Left ventricle myocardium inferior (tissue), 1 donor: Measurements from ENCODE around the gene MTMR12. TPM values are rescaled to one million over a fixed set of nuclear protein-coding genes. Genes with fewer than 3 reads are reported as not detected.

ENCODE experiments used
- DNase-seq: peaks from one replicate; pipeline ENCODE4 v3.0.0-alpha.2; 2020
- H3K27ac ChIP-seq: fragments of 200-600 bp; replicated peaks from 2 replicates; pipeline ENCODE4 v1.8.0; 2021
- H3K27me3 ChIP-seq: fragments of 200-600 bp; 2 replicates; pipeline ENCODE4 v1.8.0; 2021; ENCODE audit warnings: low read depth
- H3K36me3 ChIP-seq: fragments of 200-600 bp; 2 replicates; pipeline ENCODE4 v1.8.0; 2021
- H3K4me1 ChIP-seq: fragments of 200-600 bp; 2 replicates; pipeline ENCODE4 v1.8.0; 2021
- H3K4me3 ChIP-seq: fragments of 200-600 bp; 2 replicates; pipeline ENCODE4 v1.8.0; 2021; ENCODE audit warnings: mild to moderate bottlenecking, moderate library complexity
- H3K9me3 ChIP-seq: fragments of 200-600 bp; replicated peaks from 2 replicates; pipeline ENCODE4 v1.8.0; 2021
- CTCF ChIP-seq: fragments of 200-600 bp; IDR thresholded peaks from 2 replicates; pipeline ENCODE4 v1.8.0; 2021; ENCODE audit warnings: antibody characterized with exemption, mild to moderate bottlenecking, borderline replicate concordance
- intact Hi-C: fragments of 100-400 bp; cut with micrococcal nuclease; formaldehyde crosslinking; loops from one replicate; pipeline ENCODE4 v1.11.0; 2022
- total RNA-seq: library from RNA; stranded (reverse); fragmentation: NEBNext Ultra II Directional; extraction: Animal tissue kit (Norgen Biotek cat#: 25700); gene quantifications from one replicate; pipeline ENCODE4 v1.2.1, GENCODE V29; 2021
- donor health status: DM: no; HTN: yes; CAD: no; lungs with severe emphysema.

Gene MTMR12
- total RNA-seq, 1 donor from 2014 or later = 13.8 TPM

- DNase-seq = no peak
- H3K4me3 ChIP-seq = no peak overlapping the region
- no peaks in the 10 kb centered on the region for H3K27me3 ChIP-seq
- TF ChIP-seq CTCF = no peak
- peaks cover 6% of the 10 kb centered on the region for H3K36me3 ChIP-seq
- peaks cover 60% of the 10 kb centered on the region for H3K4me1 ChIP-seq
- intact Hi-C loops = no loop called here
- H3K27ac ChIP-seq = no peak overlapping the region
- no peaks in the 10 kb centered on the region for H3K9me3 ChIP-seq
Observed at GRCh38 chr5:32303755-32304120, 9.0 kb downstream of the MTMR12 start.

GRCh38 chr5:32302835-32303754 is 9.6 kb downstream of the MTMR12 start:
- Histone ChIP-seq H3K9me3 (no peaks in the 10 kb centered on the region), H3K36me3 (peaks cover 6% of the 10 kb centered on the region), H3K4me1 (peaks cover 58% of the 10 kb centered on the region), H3K27me3 (no peaks in the 10 kb centered on the region), H3K4me3 (no peak overlapping the region), H3K27ac (no peak overlapping the region)
- intact Hi-C loops = no loop called here
- DNase-seq = no peak
- TF ChIP-seq CTCF = no peak

GRCh38 chr5:32301891-32302290 is 10.8 kb downstream of the MTMR12 start:
- intact Hi-C loops = no loop called here
- no peak overlapping the region for H3K4me3 ChIP-seq
- DNase-seq = no peak
- peaks cover 59% of the 10 kb centered on the region for H3K4me1 ChIP-seq
- H3K9me3 ChIP-seq = no peaks in the 10 kb centered on the region
- no peak overlapping the region for H3K27ac ChIP-seq
- H3K36me3 ChIP-seq = peaks cover 6% of the 10 kb centered on the region
- H3K27me3 ChIP-seq = no peaks in the 10 kb centered on the region
- TF ChIP-seq CTCF = no peak

GRCh38 chr5:32299059-32299677 is 13.6 kb downstream of the MTMR12 start:
- Histone ChIP-seq H3K4me3 (no peak overlapping the region), H3K27ac (no peak overlapping the region), H3K36me3 (peaks cover 18% of the 10 kb centered on the region), H3K27me3 (no peaks in the 10 kb centered on the region), H3K9me3 (no peaks in the 10 kb centered on the region), H3K4me1 (peaks cover 67% of the 10 kb centered on the region)
- no peak for DNase-seq
- intact Hi-C loops = no loop called here
- no peak for TF ChIP-seq CTCF

GRCh38 chr5:32298059-32298415 is 14.7 kb downstream of the MTMR12 start:
- no peaks in the 10 kb centered on the region for H3K27me3 ChIP-seq
- DNase-seq = no peak
- peaks cover 22% of the 10 kb centered on the region for H3K36me3 ChIP-seq
- H3K27ac ChIP-seq = no peak overlapping the region
- intact Hi-C loops = no loop called here
- no peak for TF ChIP-seq CTCF
- peaks cover 69% of the 10 kb centered on the region for H3K4me1 ChIP-seq
- H3K4me3 ChIP-seq = no peak overlapping the region
- H3K9me3 ChIP-seq = no peaks in the 10 kb centered on the region
